Loucy (cell line): ENCODE data around the gene ACTR1A.

ENCODE experiments used
- H2AFZ ChIP-seq: fragments of 200-600 bp; sonication (generic); 2 replicates; pipeline ENCODE4 v1.6.0; 2016; ENCODE audit warnings: antibody characterized with exemption, mild to moderate bottlenecking, low read length, moderate library complexity
- H3F3A ChIP-seq: fragments of 200-600 bp; 2 replicates; pipeline ENCODE4 v1.6.0; 2016; ENCODE audit warnings: antibody characterized with exemption, low read depth, mild to moderate bottlenecking
- H3K27me3 ChIP-seq: fragments of 200-600 bp; sonication (generic); 2 replicates; pipeline ENCODE4 v1.6.1; 2014; ENCODE audit warnings: low read length, mild to moderate bottlenecking; ENCODE audit not compliant: insufficient read depth, poor library complexity, severe bottlenecking
- H3K36me3 ChIP-seq: fragments of 200-600 bp; sonication (generic); 2 replicates; pipeline ENCODE4 v1.6.1; 2016; ENCODE audit warnings: low read length; ENCODE audit not compliant: insufficient read depth
- H3K4me1 ChIP-seq: fragments of 200-600 bp; sonication (generic); 2 replicates; pipeline ENCODE4 v1.5.1; 2014; ENCODE audit warnings: low read length, mild to moderate bottlenecking; ENCODE audit not compliant: insufficient read depth, poor library complexity, severe bottlenecking
- H3K4me2 ChIP-seq: fragments of 200-600 bp; sonication (generic); 2 replicates; pipeline ENCODE4 v1.6.0; 2014; ENCODE audit warnings: antibody characterized with exemption, low read length, low read depth, mild to moderate bottlenecking; ENCODE audit not compliant: poor library complexity, severe bottlenecking
- H3K4me3 ChIP-seq: fragments of 200-600 bp; sonication (generic); 2 replicates; pipeline ENCODE4 v1.5.1; 2014; ENCODE audit warnings: low read length, mild to moderate bottlenecking, mixed read lengths; ENCODE audit not compliant: poor library complexity, severe bottlenecking
- H3K79me2 ChIP-seq: fragments of 200-600 bp; sonication (generic); 2 replicates; pipeline ENCODE4 v1.6.1; 2014; ENCODE audit warnings: low read length; ENCODE audit not compliant: insufficient read depth
- H3K9ac ChIP-seq: fragments of 200-600 bp; sonication (generic); 2 replicates; pipeline ENCODE4 v1.6.0; 2014; ENCODE audit warnings: mild to moderate bottlenecking, low read depth, low read length, moderate library complexity; ENCODE audit not compliant: poor library complexity, severe bottlenecking
- H3K9me2 ChIP-seq: fragments of 200-600 bp; sonication (generic); replicated peaks from 2 replicates; pipeline ENCODE4 v1.6.1; 2016; ENCODE audit warnings: low read depth, low read length, mixed read lengths
- H3K9me3 ChIP-seq: fragments of 200-600 bp; sonication (generic); 2 replicates; pipeline ENCODE4 v1.6.1; 2014; ENCODE audit warnings: mild to moderate bottlenecking, antibody characterized with exemption, low read length, low read depth; ENCODE audit not compliant: insufficient read depth
- H4K20me1 ChIP-seq: fragments of 200-600 bp; sonication (generic); 2 replicates; pipeline ENCODE4 v1.6.0; 2014; ENCODE audit warnings: antibody characterized with exemption, low read length, mild to moderate bottlenecking; ENCODE audit not compliant: insufficient read depth, poor library complexity, severe bottlenecking
- CTCF ChIP-seq: fragments of 200-600 bp; sonication (generic); conservative IDR thresholded peaks from 2 replicates; pipeline ENCODE4 v1.5.1; 2014; ENCODE audit warnings: mild to moderate bottlenecking, antibody characterized with exemption, low read length
- EZH2phosphoT487 ChIP-seq: fragments of 200-600 bp; IDR thresholded peaks from 2 replicates; pipeline ENCODE4 v1.6.1; 2018; ENCODE audit warnings: antibody characterized with exemption, mild to moderate bottlenecking, moderate library complexity, borderline replicate concordance

The ACTR1A gene

GRCh38 chr10:102523250-102524029, 20.9 kb upstream of the ACTR1A start:
- TF ChIP-seq EZH2phosphoT487 (no peak), CTCF (no peak)
- no peak overlapping the region for H2AFZ ChIP-seq
- H3K79me2 ChIP-seq = no peaks in the 10 kb centered on the region
- H3K9ac ChIP-seq = no peak overlapping the region
- H3K27me3 ChIP-seq = no peaks in the 10 kb centered on the region
- H3K36me3 ChIP-seq = peaks cover 22% of the 10 kb centered on the region; the same call in 1 of the 2 replicates
- H3K9me2 ChIP-seq = no peaks in the 10 kb centered on the region
- no peak overlapping the region for H3K4me3 ChIP-seq
- H3K4me1 ChIP-seq = no peaks in the 10 kb centered on the region
- no peaks in the 10 kb centered on the region for H3F3A ChIP-seq
- no peak overlapping the region for H3K4me2 ChIP-seq
- no peaks in the 10 kb centered on the region for H3K9me3 ChIP-seq
- no peaks in the 10 kb centered on the region for H4K20me1 ChIP-seq

- H3K9ac ChIP-seq = no peak overlapping the region
- H3F3A ChIP-seq = no peaks in the 10 kb centered on the region
- H3K9me3 ChIP-seq = no peaks in the 10 kb centered on the region
- no peaks in the 10 kb centered on the region for H4K20me1 ChIP-seq
- no peaks in the 10 kb centered on the region for H3K27me3 ChIP-seq
- H3K9me2 ChIP-seq = no peaks in the 10 kb centered on the region
- peaks cover 22% of the 10 kb centered on the region; the same call in 1 of the 2 replicates for H3K36me3 ChIP-seq
- TF ChIP-seq CTCF (no peak), EZH2phosphoT487 (no peak)
- H3K4me3 ChIP-seq = no peak overlapping the region
- no peak overlapping the region for H2AFZ ChIP-seq
- no peak overlapping the region for H3K4me2 ChIP-seq
- no peaks in the 10 kb centered on the region for H3K4me1 ChIP-seq
- no peaks in the 10 kb centered on the region for H3K79me2 ChIP-seq
These were observed 20.4 kb upstream of the ACTR1A start for GRCh38 chr10:102522874-102523249.

GRCh38 chr10:102519246-102519825, 16.8 kb upstream of the ACTR1A start:
- Histone ChIP-seq H3K9ac (no peak overlapping the region), H3K27me3 (no peaks in the 10 kb centered on the region), H3K9me3 (no peaks in the 10 kb centered on the region), H3F3A (no peaks in the 10 kb centered on the region), H2AFZ (no peak overlapping the region), H4K20me1 (no peaks in the 10 kb centered on the region), H3K36me3 (peaks cover 18% of the 10 kb centered on the region; the same call in 1 of the 2 replicates), H3K79me2 (no peaks in the 10 kb centered on the region), H3K4me2 (no peak overlapping the region), H3K4me3 (no peak overlapping the region), H3K9me2 (no peaks in the 10 kb centered on the region), H3K4me1 (no peaks in the 10 kb centered on the region)
- TF ChIP-seq CTCF = no peak
- no peak for TF ChIP-seq EZH2phosphoT487
